ENCODE measurements around the gene QRICH1.

Gene QRICH1

GRCh38 chr3:49093853-49094767 is at the start of gene QRICH1:
Gene QRICH1 (minus strand): TSS chr3:49094071. CDS start chr3:49077017, 17,054 bp downstream.
- TF ChIP-seq, protein P1, sequence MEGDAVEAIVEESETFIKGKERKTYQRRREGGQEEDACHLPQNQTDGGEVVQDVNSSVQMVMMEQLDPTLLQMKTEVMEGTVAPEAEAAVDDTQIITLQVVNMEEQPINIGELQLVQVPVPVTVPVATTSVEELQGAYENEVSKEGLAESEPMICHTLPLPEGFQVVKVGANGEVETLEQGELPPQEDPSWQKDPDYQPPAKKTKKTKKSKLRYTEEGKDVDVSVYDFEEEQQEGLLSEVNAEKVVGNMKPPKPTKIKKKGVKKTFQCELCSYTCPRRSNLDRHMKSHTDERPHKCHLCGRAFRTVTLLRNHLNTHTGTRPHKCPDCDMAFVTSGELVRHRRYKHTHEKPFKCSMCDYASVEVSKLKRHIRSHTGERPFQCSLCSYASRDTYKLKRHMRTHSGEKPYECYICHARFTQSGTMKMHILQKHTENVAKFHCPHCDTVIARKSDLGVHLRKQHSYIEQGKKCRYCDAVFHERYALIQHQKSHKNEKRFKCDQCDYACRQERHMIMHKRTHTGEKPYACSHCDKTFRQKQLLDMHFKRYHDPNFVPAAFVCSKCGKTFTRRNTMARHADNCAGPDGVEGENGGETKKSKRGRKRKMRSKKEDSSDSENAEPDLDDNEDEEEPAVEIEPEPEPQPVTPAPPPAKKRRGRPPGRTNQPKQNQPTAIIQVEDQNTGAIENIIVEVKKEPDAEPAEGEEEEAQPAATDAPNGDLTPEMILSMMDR (IDR thresholded peaks at IDR 0.05; ENCODE audit: control insufficient read depth, insufficient read depth, low read depth, low read length, missing control alignments): peak; percentile 68
- peak; percentile 92 for DNase-seq (ENCODE audit: low read depth)
- H3K4me3 ChIP-seq (ENCODE audit: control insufficient read depth, low read depth, low read length): peak within 1 kb of the TSS; percentile 95

GRCh38 chr3:49140080-49140479 is 46.2 kb upstream of the QRICH1 start:
- DNase-seq (ENCODE audit: low read depth): no peak
- H3K4me3 ChIP-seq (ENCODE audit: control insufficient read depth, low read depth, low read length): no peak overlapping the region
- TF ChIP-seq, protein P1 (IDR thresholded peaks at IDR 0.05; ENCODE audit: control insufficient read depth, insufficient read depth, low read depth, low read length, missing control alignments): no peak

- no peak overlapping the region for H3K4me3 ChIP-seq (ENCODE audit: control insufficient read depth, low read depth, low read length)
- TF ChIP-seq, protein P1 (IDR thresholded peaks at IDR 0.05; ENCODE audit: control insufficient read depth, insufficient read depth, low read depth, low read length, missing control alignments): no peak
- DNase-seq (ENCODE audit: low read depth): no peak
These were observed 41.6 kb upstream of the QRICH1 start for GRCh38 chr3:49135499-49135898.

DNA sequence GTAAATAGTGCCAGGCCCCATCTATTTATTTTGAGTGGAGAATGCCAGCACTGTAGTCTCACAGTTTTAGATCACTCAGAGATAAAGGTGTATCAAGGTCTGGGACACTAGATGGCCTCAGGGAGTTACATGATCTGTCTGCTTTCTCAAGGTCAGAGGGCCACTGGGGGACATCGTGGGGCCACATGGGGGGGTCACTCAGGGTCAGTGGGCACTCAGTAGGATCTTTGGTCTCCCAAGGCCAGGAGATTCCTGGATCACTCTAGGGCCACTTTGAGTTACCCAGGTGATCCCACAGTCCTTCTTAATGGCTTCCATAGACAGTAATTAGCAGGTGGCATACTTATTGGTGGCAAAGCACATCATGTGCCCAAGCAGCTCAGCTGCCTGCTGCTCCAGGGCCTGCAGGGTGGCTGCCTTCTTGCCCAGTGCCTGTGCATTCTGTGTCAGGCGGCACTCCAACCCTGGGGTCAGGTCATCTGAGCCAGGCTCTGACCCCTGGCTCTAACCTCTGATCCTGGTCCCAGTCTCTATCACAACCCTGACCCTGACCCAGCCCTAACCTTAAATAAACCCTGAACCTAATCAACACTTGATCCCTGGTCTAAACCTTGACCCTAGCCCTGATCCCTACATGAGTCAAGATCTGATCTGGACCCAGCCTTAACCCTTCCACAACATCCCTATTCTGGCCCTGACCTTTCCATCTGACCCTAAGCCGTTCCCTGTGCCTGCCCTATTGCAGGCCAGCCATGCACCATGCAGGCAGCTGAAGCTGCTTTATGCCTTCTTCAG is 40.8 kb upstream of the QRICH1 start:
- no peak overlapping the region for H3K4me3 ChIP-seq (ENCODE audit: control insufficient read depth, low read depth, low read length)
- DNase-seq (ENCODE audit: low read depth): no peak
- TF ChIP-seq, protein P1 (IDR thresholded peaks at IDR 0.05; ENCODE audit: control insufficient read depth, insufficient read depth, low read depth, low read length, missing control alignments): no peak

GRCh38 chr3:49133226-49133951 is 39.5 kb upstream of the QRICH1 start:
- peak; percentile 62 for DNase-seq (ENCODE audit: low read depth)
- TF ChIP-seq, protein P1 (IDR thresholded peaks at IDR 0.05; ENCODE audit: control insufficient read depth, insufficient read depth, low read depth, low read length, missing control alignments): no peak
- peak overlapping the region; percentile 83 for H3K4me3 ChIP-seq (ENCODE audit: control insufficient read depth, low read depth, low read length)

All from AG09309 (cell line).